Measurements from ENCODE around the gene SP7. TPM values are rescaled to one million over a fixed set of nuclear protein-coding genes. Genes with fewer than 3 reads are reported as not detected.
"Not testable (repeated sequence)": the region's sequence is repeated elsewhere in the genome, so short reads cannot be mapped to it uniquely, and the experiment has no call there.

Gene SP7
- total and polyA plus RNA-seq, 2 experiments from 2014 or later = 0.17 TPM; not detected in 1

DNA sequence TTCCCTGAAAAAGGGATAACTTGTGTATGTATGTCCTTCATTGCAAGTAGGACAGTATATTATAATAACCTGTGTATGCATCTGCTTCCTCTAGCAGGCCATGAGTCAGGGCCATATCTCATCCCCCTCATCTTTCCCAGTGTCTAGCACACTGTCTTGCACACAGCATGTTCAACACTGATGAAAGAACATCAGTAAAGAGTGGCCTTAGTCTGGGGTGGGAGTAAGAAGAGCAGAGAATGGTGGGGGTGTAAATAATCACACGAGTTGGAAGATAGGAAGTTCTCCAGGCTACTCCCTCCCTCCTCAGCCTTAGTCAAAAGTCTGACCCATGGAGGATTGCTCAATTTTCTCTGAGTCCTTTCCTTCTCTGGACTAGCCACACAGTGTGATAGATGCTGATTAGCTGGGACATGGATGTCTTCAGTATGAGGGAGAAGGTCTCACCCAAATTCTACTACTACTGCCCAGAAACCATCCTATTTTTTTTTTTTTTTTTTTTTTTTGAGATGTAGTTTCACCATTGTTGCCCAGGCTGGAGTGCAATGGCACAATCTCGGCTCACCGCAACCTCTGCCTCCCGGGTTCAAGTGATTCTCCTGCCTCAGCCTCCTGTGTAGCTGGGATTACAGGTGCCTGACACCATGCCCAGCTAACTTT lies 29.2 kb upstream of the SP7 start (continued):
- TF ChIP-seq CTCF (conservative IDR thresholded peaks at IDR 0.05; ENCODE audit: low read depth in 2 of 2) = no peak
- TF ChIP-seq EZH2 (IDR thresholded peaks at IDR 0.05; ENCODE audit: low read depth, unreplicated experiment) = no peak
- no peak for TF ChIP-seq ZNF331 (CRISPR knock-in tag; IDR thresholded peaks at IDR 0.05; ENCODE audit: low read depth)
- TF ChIP-seq CREB1 (CRISPR knock-in tag; IDR thresholded peaks at IDR 0.05; ENCODE audit: low read depth) = no peak

GRCh38 chr12:53361638-53362037 lies 25.5 kb upstream of the SP7 start:
- not testable (repeated sequence) for H3K27ac ChIP-seq (ENCODE audit: low read depth); H3K27me3 ChIP-seq (ENCODE audit: insufficient read depth); H3K9me3 Mint-ChIP-seq; H2AFZ ChIP-seq; DNase-seq (ENCODE audit: low spot score); H3K4me3 ChIP-seq; H3K4me3 Mint-ChIP-seq; H3K4me1 Mint-ChIP-seq; H3K27ac Mint-ChIP-seq; H3F3A ChIP-seq (replicated peaks; ENCODE audit: low read depth); H3K36me3 ChIP-seq (ENCODE audit: insufficient read depth); H3K27me3 Mint-ChIP-seq (ENCODE audit: insufficient read depth, low read depth, poor library complexity); H3K4me2 ChIP-seq; ATAC-seq; H3K79me2 ChIP-seq (replicated peaks; ENCODE audit: insufficient read depth); H4K20me1 ChIP-seq (replicated peaks; ENCODE audit: insufficient read depth); H3K9me2 ChIP-seq (ENCODE audit: insufficient read depth); H3K36me3 Mint-ChIP-seq (ENCODE audit: low read depth); H3K4me1 ChIP-seq (ENCODE audit: insufficient read depth)

GRCh38 chr12:53358836-53359419 lies 22.8 kb upstream of the SP7 start:
- Mint-ChIP-seq H3K36me3 (ENCODE audit: low read depth) (no peaks in the 10 kb centered on the region), H3K4me3 (no peak overlapping the region), H3K27me3 (ENCODE audit: insufficient read depth, low read depth, poor library complexity) (no peaks in the 10 kb centered on the region), H3K4me1 (no peaks in the 10 kb centered on the region), H3K9me3 (no peaks in the 10 kb centered on the region), H3K27ac (no peak overlapping the region)
- Histone ChIP-seq H3K4me2 (no peak overlapping the region), H3K4me3 (no peak overlapping the region), H3K9me2 (ENCODE audit: insufficient read depth) (no peaks in the 10 kb centered on the region), H3K79me2 (replicated peaks; ENCODE audit: insufficient read depth) (no peaks in the 10 kb centered on the region), H3K27ac (ENCODE audit: low read depth) (no peak overlapping the region), H4K20me1 (replicated peaks; ENCODE audit: insufficient read depth) (no peaks in the 10 kb centered on the region), H3K27me3 (ENCODE audit: insufficient read depth) (no peaks in the 10 kb centered on the region), H3K4me1 (ENCODE audit: insufficient read depth) (no peaks in the 10 kb centered on the region), H3K36me3 (ENCODE audit: insufficient read depth) (no peaks in the 10 kb centered on the region), H3F3A (replicated peaks; ENCODE audit: low read depth) (no peaks in the 10 kb centered on the region), H2AFZ (no peak overlapping the region)
- no peak for DNase-seq (ENCODE audit: low spot score)
- no peak for ATAC-seq
- TF ChIP-seq EZH2 (IDR thresholded peaks at IDR 0.05; ENCODE audit: low read depth, unreplicated experiment) (no peak), REST (IDR thresholded peaks at IDR 0.05; ENCODE audit: unreplicated experiment) (no peak)
